ENCODE measurements around the gene GAS7. TPM values are rescaled to one million over a fixed set of nuclear protein-coding genes. Genes with fewer than 3 reads are reported as not detected.

Gene GAS7
- total RNA-seq, 2 donors from 2014 or later: 69.0 to 70.8 TPM

- H3K27me3 ChIP-seq (replicated peaks; ENCODE audit: insufficient read depth): no peaks in the 10 kb centered on the region
- H3K9me3 ChIP-seq: peaks cover 3% of the 10 kb centered on the region
- no peak for TF ChIP-seq CTCF (IDR thresholded peaks at IDR 0.05)
- peak overlapping the region; percentile 71 for H3K4me3 ChIP-seq
- no peak overlapping the region for H3K27ac ChIP-seq
- DNase-seq (ENCODE audit: low spot score) (no peak), ATAC-seq (ENCODE audit: insufficient number of reproducible peaks, low FRiP score, low read depth) (no peak)
- peaks cover 0 to 13% of the 10 kb centered on the region in 2 donors for H3K4me1 ChIP-seq (ENCODE audit: control insufficient read depth in 1 of 2, low read depth in 2 of 2)
- H3K36me3 ChIP-seq: no peaks in the 10 kb centered on the region
Measured at GRCh38 chr17:10196384-10196895, 2.0 kb downstream of the GAS7 start.

DNA sequence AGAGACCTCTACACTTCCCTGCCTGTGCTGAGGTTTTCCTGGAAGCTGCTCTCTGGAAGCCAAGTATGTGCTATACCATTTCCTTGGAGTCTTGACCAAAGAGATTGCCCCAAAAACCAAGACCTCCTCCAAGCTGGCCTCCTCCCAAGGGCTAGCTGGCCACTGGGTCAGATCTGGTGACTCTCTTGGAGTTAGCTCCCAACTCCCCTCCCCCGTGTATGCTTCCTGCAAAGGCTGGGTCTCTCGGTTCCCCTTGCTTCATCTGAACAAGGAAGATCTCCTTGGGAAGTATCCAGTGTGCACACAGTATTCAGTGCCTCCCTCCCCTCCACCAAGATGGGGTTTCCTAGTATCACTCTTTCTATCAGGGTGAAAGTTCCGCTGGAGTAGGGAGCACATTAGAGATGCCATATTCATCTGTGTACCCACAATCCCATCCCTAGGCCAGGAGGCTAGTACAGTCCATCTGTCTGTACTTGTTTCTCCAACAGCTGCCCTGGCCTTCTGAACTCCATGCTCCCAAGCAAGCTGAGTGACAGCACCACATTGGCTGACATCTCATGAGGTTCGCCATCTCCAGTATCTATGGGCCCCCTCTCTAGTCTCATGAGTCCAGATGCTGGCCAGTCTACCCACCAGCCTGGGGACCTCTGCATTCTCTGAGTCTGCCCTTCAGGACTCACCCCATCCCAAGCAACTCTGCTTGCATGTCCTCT, 3.2 kb downstream of the GAS7 start:
- DNase-seq (ENCODE audit: low spot score) (no peak), ATAC-seq (ENCODE audit: insufficient number of reproducible peaks, low FRiP score, low read depth) (no peak)
- Histone ChIP-seq H3K27me3 (replicated peaks; ENCODE audit: insufficient read depth) (no peaks in the 10 kb centered on the region), H3K9me3 (peaks cover 3% of the 10 kb centered on the region), H3K36me3 (no peaks in the 10 kb centered on the region), H3K4me3 (no peak overlapping the region), H3K4me1 (ENCODE audit: control insufficient read depth in 1 of 2, low read depth in 2 of 2) (peaks cover 0 to 13% of the 10 kb centered on the region in 2 donors), H3K27ac (no peak overlapping the region)
- no peak for TF ChIP-seq CTCF (IDR thresholded peaks at IDR 0.05)

GRCh38 chr17:10193632-10194031, 4.8 kb downstream of the GAS7 start:
- H3K27ac ChIP-seq: no peak overlapping the region
- peaks cover 3% of the 10 kb centered on the region for H3K9me3 ChIP-seq
- H3K4me1 ChIP-seq (ENCODE audit: control insufficient read depth in 1 of 2, low read depth in 2 of 2): peaks cover 0 to 7% of the 10 kb centered on the region in 2 donors
- ATAC-seq (ENCODE audit: insufficient number of reproducible peaks, low FRiP score, low read depth): no peak
- no peak for DNase-seq (ENCODE audit: low spot score)
- no peak overlapping the region for H3K4me3 ChIP-seq
- no peaks in the 10 kb centered on the region for H3K27me3 ChIP-seq (replicated peaks; ENCODE audit: insufficient read depth)
- TF ChIP-seq CTCF (IDR thresholded peaks at IDR 0.05): no peak
- H3K36me3 ChIP-seq: no peaks in the 10 kb centered on the region

GRCh38 chr17:10192972-10193371, 5.4 kb downstream of the GAS7 start:
- TF ChIP-seq CTCF (IDR thresholded peaks at IDR 0.05): no peak
- Histone ChIP-seq H3K4me1 (ENCODE audit: control insufficient read depth in 1 of 2, low read depth in 2 of 2) (peaks cover 0 to 3% of the 10 kb centered on the region in 2 donors), H3K4me3 (no peak overlapping the region), H3K27me3 (replicated peaks; ENCODE audit: insufficient read depth) (no peaks in the 10 kb centered on the region), H3K27ac (no peak overlapping the region), H3K36me3 (no peaks in the 10 kb centered on the region), H3K9me3 (peaks cover 3% of the 10 kb centered on the region)
- DNase-seq (ENCODE audit: low spot score) (no peak), ATAC-seq (ENCODE audit: insufficient number of reproducible peaks, low FRiP score, low read depth) (no peak)

DNA sequence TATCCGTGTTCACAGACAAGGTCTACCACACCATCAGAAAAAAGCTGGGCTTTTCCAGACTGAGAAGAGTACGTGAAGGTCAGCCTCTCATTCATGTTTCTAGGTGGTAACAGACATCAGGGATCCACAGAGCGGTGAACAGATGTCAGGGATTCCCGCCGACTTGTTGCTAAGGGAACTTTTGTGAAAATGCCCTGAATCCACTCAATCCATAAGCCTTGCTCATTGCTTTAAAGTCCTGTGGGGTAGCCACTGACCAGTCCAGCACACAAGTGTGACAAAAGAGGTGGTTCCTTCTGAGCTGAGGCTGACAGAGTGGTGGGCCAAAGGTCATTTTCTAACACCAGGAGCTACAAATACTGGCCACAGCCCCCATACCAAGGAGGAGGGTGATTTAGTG, 5.9 kb downstream of the GAS7 start:
- H3K4me1 ChIP-seq (ENCODE audit: control insufficient read depth in 1 of 2, low read depth in 2 of 2): no peaks in the 10 kb centered on the region
- no peak for DNase-seq (ENCODE audit: low spot score)
- no peaks in the 10 kb centered on the region for H3K36me3 ChIP-seq
- no peaks in the 10 kb centered on the region for H3K27me3 ChIP-seq (replicated peaks; ENCODE audit: insufficient read depth)
- no peak for ATAC-seq (ENCODE audit: insufficient number of reproducible peaks, low FRiP score, low read depth)
- H3K4me3 ChIP-seq: no peak overlapping the region
- H3K27ac ChIP-seq: no peak overlapping the region
- no peak for TF ChIP-seq CTCF (IDR thresholded peaks at IDR 0.05)
- H3K9me3 ChIP-seq: peaks cover 3% of the 10 kb centered on the region

Measured in thoracic aorta (tissue), 2 donors.